ENCODE measurements around the gene TOP1. TPM values are rescaled to one million over a fixed set of nuclear protein-coding genes. Genes with fewer than 3 reads are reported as not detected.

Gene TOP1
- total and polyA plus RNA-seq, 2 of the 4 experiments (the other 2 are of a cell fraction): 14.0 to 21.5 TPM

DNA sequence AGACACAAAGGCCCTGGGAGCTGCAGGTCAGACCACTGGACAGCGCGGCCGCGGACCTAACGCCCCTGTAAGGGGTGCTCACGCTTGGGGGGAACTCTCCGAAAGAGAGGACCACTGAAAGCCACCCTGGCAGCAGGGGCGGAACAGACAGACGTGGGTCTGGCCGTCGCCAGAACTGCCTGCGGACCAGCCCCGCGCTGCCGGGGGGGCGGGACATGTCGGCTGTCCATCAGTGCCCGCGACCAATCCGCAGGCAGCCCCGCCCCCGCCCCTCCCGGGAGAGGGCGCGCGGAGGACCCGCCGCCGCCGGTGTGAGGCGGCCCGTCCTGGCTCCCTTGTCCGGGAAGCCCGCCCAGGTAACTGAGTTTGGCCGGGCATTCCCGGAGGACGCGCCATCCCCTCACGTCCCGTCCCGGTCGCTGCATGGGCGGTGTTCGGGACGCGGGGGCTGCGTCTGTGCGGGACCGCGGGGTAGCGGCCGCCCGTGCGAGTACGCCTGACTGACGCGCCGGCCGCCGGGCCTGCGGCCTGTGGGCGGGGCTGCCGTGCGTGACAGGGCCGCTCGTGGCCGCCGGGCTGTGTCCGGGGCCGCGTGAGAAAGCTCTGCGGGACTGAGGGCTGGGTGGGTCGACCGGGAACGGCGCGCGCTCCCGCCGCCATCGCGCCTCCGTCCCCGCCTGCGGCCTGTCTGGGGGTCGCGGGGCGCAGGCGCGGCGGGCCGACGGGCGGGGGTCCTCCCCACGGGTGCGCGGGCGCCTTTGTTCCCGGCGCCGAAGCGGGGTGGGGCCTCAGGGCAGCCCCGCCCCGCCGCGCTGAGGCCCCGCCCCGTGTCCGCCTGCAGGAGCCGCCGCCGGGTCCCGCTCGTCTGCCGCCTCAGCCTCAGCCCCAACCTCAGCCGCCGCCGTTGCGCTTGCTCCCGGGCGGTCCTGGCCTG, 108.3 kb downstream of the TOP1 start, which contains the start of gene PLCG1 (continued):
- no peak for TF ChIP-seq CTCF (conservative IDR thresholded peaks at IDR 0.05; ENCODE audit: low read depth, low read length)
